H1 (cell line): Measurements from ENCODE around the gene SCART1.

Experiments
- CTCF ChIP-seq, 3 experiments: IDR thresholded peaks; 1 replicate in 2 of 3; 2 replicates in 1 of 3; pipeline versions ENCODE4 v1.5.1 to v1.6.1; 2011; ENCODE audit warnings: low read length in 3 of 3, mild to moderate bottlenecking in 3 of 3, inconsistent platforms in 2 of 3, low read depth in 1 of 3, moderate library complexity in 1 of 3; ENCODE audit not compliant: insufficient read depth in 1 of 3; ENCODE audit errors: control extremely low read depth in 1 of 3
- EGR1 ChIP-seq: IDR thresholded peaks from 2 replicates; pipeline ENCODE4 v1.6.1; 2011; ENCODE audit warnings: low read depth, low read length, borderline replicate concordance
- EP300 ChIP-seq, 2 experiments: IDR thresholded peaks; 1 replicate in 1 of 2; 2 replicates in 1 of 2; pipeline ENCODE4 v1.6.1; 2011 to 2012; ENCODE audit warnings: low read depth in 2 of 2, low read length in 2 of 2, mild to moderate bottlenecking in 2 of 2, borderline replicate concordance in 1 of 2, inconsistent platforms in 1 of 2, moderate library complexity in 1 of 2
- JUND ChIP-seq: IDR thresholded peaks from 2 replicates; pipeline ENCODE4 v1.6.1; 2011; ENCODE audit warnings: mild to moderate bottlenecking, improper control_type of control experiment, low read length
- POLR2A ChIP-seq, 2 experiments: IDR thresholded peaks; 1 replicate in 1 of 2; 2 replicates in 1 of 2; pipeline ENCODE4 v1.6.1; 2011; ENCODE audit warnings: low read depth in 2 of 2, low read length in 2 of 2, mild to moderate bottlenecking in 2 of 2; ENCODE audit errors: control extremely low read depth in 1 of 2
- RAD21 ChIP-seq, 2 experiments: IDR thresholded peaks in 1 of 2; conservative IDR thresholded peaks in 1 of 2; 2 replicates each; pipeline ENCODE4 v1.6.1; 2011; ENCODE audit warnings: low read depth in 2 of 2, low read length in 2 of 2, improper control_type of control experiment in 1 of 2, inconsistent platforms in 1 of 2, mild to moderate bottlenecking in 1 of 2, moderate library complexity in 1 of 2
- SIN3A ChIP-seq, 2 experiments: IDR thresholded peaks in 1 of 2; conservative IDR thresholded peaks in 1 of 2; 2 replicates each; pipeline ENCODE4 v1.6.1; 2011 to 2012; ENCODE audit warnings: low read length in 2 of 2, improper control_type of control experiment in 1 of 2, low read depth in 1 of 2, mild to moderate bottlenecking in 1 of 2

- TF ChIP-seq EGR1 (no peak), CTCF (IDR thresholded peaks at IDR 0.05; ENCODE audit: control extremely low read depth in 1 of 3, insufficient read depth in 1 of 3, low read depth in 1 of 3, low read length in 3 of 3) (no peak), POLR2A (IDR thresholded peaks at IDR 0.05; ENCODE audit: control extremely low read depth in 1 of 2, low read depth in 2 of 2, low read length in 2 of 2) (no peak), JUND (no peak), EP300 (IDR thresholded peaks at IDR 0.05; ENCODE audit: borderline replicate concordance in 1 of 2, low read depth in 2 of 2, low read length in 2 of 2) (no peak), RAD21 (IDR thresholded peaks at IDR 0.05 in 1 of 2, conservative IDR thresholded peaks at IDR 0.05 in 1 of 2; ENCODE audit: low read depth in 2 of 2, low read length in 2 of 2) (no peak), SIN3A (conservative IDR thresholded peaks at IDR 0.05 in 1 of 2, IDR thresholded peaks at IDR 0.05 in 1 of 2; ENCODE audit: low read depth in 1 of 2, low read length in 2 of 2) (no peak)
Observed at GRCh38 chr10:133511408-133511807, 57.7 kb downstream of the SCART1 start.
